ENCODE results near the gene N4BP2.

N4BP2 gene

DNA sequence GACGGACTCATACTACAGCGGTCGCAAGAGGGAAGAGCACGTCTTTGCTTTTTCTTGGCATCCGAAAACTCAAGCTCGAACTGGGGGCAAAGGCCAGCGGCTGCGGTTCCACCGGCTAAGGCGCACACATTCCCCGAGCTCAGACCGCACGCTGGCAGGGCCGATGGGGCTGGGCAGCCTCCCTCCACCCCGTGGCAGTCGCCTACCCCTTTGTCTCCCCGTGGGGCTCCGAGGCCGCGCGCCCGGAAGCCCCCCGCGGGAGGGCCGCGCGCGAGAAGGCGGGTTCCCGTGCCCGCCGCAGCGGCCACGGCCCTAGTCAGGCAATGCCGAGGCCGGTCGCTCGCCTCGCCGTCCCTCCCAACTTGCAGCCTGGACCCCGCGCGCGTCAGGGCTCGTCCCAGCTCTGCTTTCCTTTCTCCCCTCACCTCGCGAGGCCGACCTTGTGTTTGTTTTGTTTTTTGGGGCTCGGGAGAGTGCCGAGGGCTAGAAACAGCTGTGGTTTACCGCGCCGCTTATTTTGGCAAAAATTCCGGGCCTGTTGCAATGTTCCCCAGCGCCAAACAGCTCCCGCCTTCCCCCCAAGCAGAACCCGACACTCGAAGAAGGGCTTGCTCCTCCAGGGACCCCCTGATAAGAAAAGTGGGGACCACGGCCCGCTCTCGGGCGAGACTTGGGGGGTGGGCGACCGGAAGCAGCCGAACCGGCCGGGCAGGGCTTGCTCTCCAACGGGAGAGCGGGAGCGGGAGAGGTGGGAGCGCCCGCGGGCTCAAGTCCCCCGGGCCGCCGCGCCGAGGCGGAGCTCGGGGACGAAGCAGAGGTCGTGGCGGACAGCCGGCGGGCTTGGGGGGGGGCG is 561 bp upstream of the N4BP2 start:
- CTCF ChIA-PET = interaction anchor here (0.6 to 2.0 kb wide), 10 partner anchors 9 to 873 kb away, joined by 3 to 10 read pairs (median 4); no protein-coding TSS in a partner anchor
- TF ChIP-seq CTCF (conservative IDR thresholded peaks at IDR 0.05; ENCODE audit: low read depth) = no peak
- H3K27ac ChIP-seq = peak overlapping the region; percentile 100
- POLR2A ChIA-PET (ENCODE audit: low non-redundant PET) = interaction anchor here (0.6 to 1.4 kb wide), 7 partner anchors 9 to 278 kb away, joined by 3 to 5 read pairs (median 3); no protein-coding TSS in a partner anchor
- DNase-seq (ENCODE audit: low spot score) = peak; percentile 50

GRCh38 chr4:40057586-40058091 is 989 bp downstream of the N4BP2 start:
- peak overlapping the region; percentile 100 for H3K27ac ChIP-seq
- TF ChIP-seq CTCF (conservative IDR thresholded peaks at IDR 0.05; ENCODE audit: low read depth) = no peak
- ChIA-PET POLR2A (ENCODE audit: low non-redundant PET) (interaction anchor here (0.9 to 1.0 kb wide), 2 partner anchors 127 to 259 kb away, joined by 3 to 14 read pairs; no protein-coding TSS in a partner anchor), CTCF (interaction anchor here (0.7 kb wide), 1 partner anchor 240 kb away, joined by 3 read pairs; no protein-coding TSS in a partner anchor)
- peak; percentile 97 for DNase-seq (ENCODE audit: low spot score)

DNA sequence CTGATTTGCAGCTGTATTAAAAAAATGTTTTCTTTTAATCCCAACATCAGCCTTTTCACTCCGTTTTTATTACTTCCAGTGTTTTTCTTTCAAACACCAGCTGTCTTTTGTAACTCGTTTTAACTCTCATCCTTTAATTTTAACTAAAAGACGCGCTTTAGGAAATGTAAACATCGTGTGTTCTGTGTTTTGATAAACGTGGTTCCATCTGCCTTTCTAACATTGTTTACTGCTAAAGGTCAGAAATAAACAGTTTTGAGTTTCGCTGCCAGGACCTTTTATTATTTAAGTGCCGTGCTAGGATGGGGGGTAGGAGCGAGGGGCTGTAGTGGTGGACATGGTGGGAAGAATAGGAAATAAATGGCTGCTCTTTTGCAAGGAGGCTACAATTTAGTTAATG is 1.5 kb downstream of the N4BP2 start:
- no peak for TF ChIP-seq CTCF (conservative IDR thresholded peaks at IDR 0.05; ENCODE audit: low read depth)
- ChIA-PET POLR2A (ENCODE audit: low non-redundant PET) (interaction anchor here (0.9 to 1.0 kb wide), 2 partner anchors 126 to 259 kb away, joined by 3 to 14 read pairs; no protein-coding TSS in a partner anchor), CTCF (interaction anchor here (0.7 kb wide), 1 partner anchor 239 kb away, joined by 3 read pairs; no protein-coding TSS in a partner anchor)
- DNase-seq (ENCODE audit: low spot score) = no peak
- H3K27ac ChIP-seq = peak overlapping the region; percentile 100

DNA sequence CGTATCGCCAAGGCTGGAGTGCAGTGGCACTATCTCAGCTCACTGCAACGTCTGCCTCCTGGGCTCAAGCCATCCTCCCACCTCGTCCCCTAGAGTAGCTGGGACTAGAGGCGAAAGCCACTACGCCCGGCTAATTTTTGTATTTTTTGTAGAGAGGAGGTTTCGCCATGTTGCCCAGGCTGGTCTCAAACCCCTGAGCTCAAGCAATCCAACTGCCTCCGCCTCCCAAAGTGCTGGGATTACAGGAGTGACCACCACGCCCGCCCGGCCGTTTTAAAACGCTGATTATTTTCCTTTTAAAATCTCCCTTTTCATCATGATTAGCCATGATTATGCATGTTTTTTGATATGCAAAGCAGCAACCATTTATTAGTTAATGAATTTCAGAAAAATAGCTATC is 2.2 kb downstream of the N4BP2 start:
- no peak for TF ChIP-seq CTCF (conservative IDR thresholded peaks at IDR 0.05; ENCODE audit: low read depth)
- DNase-seq (ENCODE audit: low spot score) = no peak
- ChIA-PET CTCF (no interaction called here), POLR2A (ENCODE audit: low non-redundant PET) (interaction anchor here (0.5 kb wide), 1 partner anchor 257 kb away, joined by 4 read pairs; no protein-coding TSS in a partner anchor)
- peak overlapping the region; percentile 100 for H3K27ac ChIP-seq

- ChIA-PET POLR2A (ENCODE audit: low non-redundant PET) (interaction anchor here (0.5 kb wide), 1 partner anchor 257 kb away, joined by 4 read pairs; no protein-coding TSS in a partner anchor), CTCF (interaction anchor here (1.3 kb wide), 1 partner anchor 267 kb away, joined by 5 read pairs; no protein-coding TSS in a partner anchor)
- peak overlapping the region; percentile 100; the same call in 1 of the 2 replicates for H3K27ac ChIP-seq
- no peak for DNase-seq (ENCODE audit: low spot score)
- TF ChIP-seq CTCF (conservative IDR thresholded peaks at IDR 0.05; ENCODE audit: low read depth) = no peak
Observed at GRCh38 chr4:40059362-40059761, 2.7 kb downstream of the N4BP2 start.

DNA sequence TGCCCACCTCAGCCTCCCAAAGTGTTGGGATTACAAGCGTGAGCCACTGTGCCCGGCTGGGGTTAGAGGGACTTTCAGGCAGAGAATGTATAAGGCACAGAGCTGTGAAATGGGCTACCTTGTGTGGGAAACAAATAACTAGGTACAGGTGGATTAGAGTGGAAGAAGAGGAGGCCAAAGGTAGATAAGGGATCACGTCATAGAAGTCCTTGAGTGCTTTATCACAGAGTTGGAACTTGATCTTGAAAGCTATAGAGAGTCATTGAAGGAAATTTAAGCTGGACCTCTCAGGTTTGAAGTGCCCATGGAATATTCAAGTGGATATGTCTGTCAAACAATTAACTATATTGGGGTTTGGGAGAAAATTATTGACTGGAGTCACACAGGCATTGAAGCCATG is 8.4 kb downstream of the N4BP2 start:
- no peak for DNase-seq (ENCODE audit: low spot score)
- no peak overlapping the region for H3K27ac ChIP-seq
- no peak for TF ChIP-seq CTCF (conservative IDR thresholded peaks at IDR 0.05; ENCODE audit: low read depth)
- POLR2A ChIA-PET (ENCODE audit: low non-redundant PET) = no interaction called here
- CTCF ChIA-PET = no interaction called here
